Activated CD4-positive, CD25-positive, alpha-beta regulatory T cell treated with anti-CD3 and anti-CD28 coated beads, Interleukin-2, amount 50 U/mL, for 24 hours (primary cell): ENCODE data around the gene ZC3H18.

Experiments used
- ATAC-seq, 2 donors: fragments of 150-1000 bp; cut with Tn5 transposase; one replicate each; pipeline ENCODE4 v1.10.0; 2021; ENCODE audit warnings: mild to moderate bottlenecking in 1 of 2, moderate library complexity in 1 of 2

Gene ZC3H18

GRCh38 chr16:88569985-88570690, at the start of gene ZC3H18:
TSS of gene ZC3H18 (plus strand) at chr16:88570403. CDS start at chr16:88577124, 6,721 bp downstream.
- ATAC-seq: peak; percentile 71 to 77

DNA sequence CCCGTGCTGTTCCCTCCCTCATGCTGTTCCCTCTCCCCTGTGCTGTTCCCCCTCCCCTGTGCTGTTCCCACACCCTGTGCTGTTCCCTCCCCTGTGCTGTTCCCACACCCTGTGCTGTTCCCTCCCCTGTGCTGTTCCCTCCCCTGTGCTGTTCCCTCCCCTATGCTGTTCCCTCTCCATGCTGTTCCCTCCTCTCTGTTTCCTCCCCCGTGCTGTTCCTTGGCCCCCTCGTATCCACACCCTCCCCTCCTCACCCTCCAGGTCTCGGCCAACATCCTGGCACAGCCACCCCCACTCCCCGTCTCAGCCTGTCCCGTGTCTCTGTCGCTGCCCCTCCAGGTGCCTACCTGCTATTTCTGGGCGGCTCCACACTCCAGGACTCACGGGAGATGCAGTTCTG, 48.5 kb upstream of the ZC3H18 start:
- no peak for ATAC-seq

DNA sequence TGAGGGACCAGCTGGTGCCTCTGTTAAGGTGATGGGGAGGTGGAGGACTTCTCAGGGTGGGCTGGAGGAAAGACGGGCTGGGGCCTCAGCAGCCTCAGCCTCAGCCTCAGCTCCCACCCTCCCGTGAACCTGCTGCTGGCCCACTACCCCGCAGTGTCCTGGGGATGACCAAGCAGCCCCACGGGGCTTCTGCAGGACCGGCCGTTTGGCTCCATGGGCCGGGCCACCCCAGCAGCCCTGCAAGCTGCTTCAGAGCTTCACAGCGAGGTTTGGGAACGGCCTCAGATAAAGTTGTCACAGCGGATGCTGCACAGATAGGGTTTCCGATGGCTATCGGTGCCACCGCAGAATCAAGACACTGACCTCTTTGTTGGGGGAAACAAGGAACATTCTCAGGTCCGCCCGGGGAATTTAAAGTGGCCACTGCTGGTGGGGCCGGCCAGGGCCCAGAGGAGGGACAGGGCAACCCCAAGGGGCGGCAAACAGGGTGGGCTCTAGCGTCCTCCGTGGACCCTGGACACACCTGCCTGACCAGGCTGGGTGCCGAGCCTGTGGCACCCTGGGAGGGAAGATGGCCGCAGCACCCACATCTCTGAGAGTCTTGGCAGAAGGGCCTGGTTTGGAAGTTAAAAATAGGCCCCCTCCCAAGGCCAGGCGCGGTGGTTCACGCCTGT, 47.8 kb upstream of the ZC3H18 start:
- ATAC-seq: no peak

DNA sequence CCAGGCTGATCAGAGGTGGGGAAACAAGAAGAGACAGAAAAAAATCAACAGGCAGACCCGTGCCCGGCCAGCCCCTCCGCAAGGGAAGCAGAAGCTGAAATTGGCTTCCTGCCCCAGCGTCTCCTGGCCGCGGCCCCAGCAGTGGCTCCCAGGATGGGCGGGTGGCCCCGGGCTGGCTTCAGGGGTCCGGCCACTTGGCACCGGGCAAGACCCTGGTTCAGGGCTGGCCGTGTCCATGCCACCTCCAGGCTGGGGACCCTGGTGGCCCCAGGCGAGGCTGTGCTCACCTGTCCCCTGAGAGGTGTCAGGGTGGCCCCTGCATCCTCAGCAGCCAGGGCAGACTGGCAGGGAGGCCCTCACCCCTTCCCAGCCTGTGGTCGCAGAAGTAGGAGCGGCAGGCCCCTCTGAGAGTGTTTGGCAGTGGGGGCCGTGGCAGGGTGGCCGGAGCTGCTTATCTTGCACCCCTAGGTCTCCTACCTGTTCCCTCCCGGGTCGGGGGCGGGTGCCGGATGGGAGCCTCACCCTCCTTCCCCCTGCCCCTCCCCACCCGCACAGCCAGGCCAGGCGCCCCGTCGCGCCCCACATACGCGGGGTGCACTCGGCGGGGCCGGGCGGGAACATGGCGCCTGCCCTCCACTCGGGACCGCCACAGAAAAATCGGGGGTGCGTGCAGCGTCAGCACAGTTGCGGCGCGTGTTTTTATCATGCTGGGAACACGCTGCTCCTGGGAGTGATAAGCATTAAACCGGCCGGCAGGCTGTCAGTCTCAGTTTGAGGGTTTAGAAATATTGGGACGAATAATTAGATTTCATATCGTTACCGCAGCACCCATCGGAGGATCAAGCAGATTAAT, 46.7 kb upstream of the ZC3H18 start:
- no peak for ATAC-seq

GRCh38 chr16:88524274-88524972, 45.8 kb upstream of the ZC3H18 start:
- no peak for ATAC-seq

DNA sequence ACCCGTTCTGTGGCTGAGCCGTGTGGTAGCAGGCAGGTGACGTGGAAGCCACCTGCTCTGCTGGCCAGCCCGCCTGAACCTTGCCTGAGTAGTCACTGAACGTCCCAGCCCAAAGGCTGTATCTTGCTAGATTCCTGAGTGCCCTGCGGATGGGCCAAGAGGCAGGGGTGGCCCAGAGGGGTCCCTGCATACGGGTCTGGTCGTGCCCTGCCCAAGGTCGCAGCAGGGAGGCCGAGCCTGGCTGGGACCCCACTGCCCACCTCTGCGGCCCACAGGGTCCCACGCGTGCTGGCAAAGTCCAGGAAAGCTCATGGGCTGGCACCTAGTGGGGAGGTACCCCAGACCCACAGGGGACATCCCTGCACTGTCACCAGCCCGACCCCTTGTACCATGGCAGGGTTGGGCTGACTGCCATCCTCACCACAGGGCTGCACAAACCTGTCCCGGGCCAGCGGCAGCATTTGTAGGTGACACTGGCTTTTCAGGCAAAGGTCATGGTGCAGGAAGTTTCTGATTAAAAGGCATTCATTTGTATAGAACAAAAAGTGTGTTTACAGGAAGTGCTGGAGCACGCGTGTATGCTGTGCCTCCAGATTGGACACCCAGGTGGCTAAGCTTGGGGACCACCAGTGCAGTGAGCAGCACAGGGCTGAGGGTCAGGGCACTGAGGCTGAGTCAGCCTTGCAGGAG, 45.1 kb upstream of the ZC3H18 start:
- ATAC-seq: no peak

- no peak for ATAC-seq
These were observed 44.6 kb upstream of the ZC3H18 start for GRCh38 chr16:88525663-88525990.

DNA sequence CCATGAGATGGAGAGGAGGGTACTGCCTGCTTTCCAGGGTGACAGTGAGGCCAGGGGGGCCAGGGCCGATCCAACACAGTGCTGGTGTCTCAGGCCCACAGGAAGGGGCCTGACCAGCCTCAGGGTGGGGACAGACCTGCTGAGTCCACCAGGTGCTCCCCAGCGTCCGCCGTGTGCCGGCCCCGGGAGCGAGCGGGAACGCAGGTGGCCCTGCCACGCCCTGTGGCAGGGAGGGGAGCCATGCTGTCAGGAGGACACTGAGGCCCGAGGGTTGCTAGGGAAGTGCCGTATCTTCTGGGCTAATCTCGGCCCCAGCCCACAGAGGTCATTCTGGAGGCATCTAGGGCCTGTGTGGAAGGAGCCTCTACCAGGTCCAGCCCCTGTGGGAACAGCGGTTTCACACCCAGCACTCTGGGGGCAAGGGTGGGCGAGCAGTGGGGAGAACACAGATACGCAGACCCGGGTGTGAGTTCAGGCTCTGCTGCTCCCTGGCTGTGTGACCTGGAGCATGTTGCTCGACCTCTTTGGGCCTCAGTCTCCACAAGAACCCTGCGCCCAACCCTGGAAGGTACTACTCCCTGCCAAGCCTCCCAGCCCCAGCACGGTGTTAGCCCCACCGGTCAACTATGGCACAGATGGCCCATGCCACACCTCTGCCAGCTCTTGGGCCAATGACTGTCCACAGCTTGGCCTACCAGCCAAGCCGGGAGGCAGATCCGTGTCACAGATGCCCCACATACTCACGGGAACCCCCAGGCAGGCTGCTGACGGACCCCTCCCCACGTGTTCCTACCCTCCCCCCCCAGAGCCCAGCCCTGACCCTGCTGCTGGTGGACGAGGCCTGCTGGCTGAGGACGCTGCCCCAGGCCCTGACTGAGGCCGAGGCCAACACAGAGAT, 43.9 kb upstream of the ZC3H18 start:
- no peak for ATAC-seq

DNA sequence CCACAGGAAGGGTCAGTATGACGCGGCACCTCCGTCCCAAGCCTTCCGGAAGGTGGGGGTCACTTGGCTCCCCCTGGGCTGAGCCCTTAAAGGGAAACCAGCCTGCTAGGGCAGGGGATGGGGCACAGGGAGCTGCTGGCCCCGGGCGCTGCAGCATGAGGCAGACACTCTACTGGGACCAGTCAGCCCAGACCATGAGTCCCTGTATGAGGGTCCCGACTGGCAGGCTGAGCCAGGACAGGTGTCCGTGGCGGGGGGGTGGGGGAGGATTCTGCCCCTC, 43.4 kb upstream of the ZC3H18 start:
- ATAC-seq: no peak

DNA sequence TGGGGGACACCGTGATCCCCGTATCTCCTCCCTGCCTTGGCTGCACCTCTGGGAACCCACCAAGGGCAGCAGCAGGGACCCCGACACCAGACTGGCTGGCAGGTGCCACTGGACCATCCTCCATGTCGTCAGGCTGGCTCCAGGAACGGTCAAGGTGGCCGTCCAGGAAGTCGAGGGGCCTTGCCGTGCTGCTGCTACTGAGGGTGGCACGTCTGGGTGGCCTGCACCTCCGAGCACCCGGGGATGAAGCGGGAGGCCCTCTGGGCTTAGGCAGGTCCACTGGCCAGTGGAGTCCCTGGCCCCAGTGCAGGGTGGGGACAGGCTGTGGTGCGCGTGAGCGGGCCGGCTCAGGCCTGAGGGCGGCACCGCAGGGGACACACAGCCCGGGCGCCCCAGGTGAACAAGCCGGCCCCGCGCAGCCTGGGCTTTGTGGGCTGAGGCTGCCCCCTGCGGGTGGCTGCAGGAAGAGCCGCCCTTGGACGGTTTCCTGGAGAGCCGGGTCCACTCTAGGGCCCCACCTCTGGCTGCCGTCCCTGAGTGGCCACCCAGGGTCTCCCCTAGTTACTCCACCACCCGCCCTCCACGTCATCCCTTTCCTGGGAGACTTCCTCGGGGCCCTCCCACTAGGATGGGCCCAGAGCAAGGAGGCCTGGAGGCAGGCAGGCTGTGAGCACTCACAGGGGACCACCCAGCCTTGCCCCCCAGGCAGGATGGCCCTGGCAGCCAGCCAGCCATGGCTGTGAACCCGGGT, 42.8 kb upstream of the ZC3H18 start:
- peak; percentile 72 to 74 for ATAC-seq

GRCh38 chr16:88527937-88528743, 42.1 kb upstream of the ZC3H18 start:
- ATAC-seq: no peak

DNA sequence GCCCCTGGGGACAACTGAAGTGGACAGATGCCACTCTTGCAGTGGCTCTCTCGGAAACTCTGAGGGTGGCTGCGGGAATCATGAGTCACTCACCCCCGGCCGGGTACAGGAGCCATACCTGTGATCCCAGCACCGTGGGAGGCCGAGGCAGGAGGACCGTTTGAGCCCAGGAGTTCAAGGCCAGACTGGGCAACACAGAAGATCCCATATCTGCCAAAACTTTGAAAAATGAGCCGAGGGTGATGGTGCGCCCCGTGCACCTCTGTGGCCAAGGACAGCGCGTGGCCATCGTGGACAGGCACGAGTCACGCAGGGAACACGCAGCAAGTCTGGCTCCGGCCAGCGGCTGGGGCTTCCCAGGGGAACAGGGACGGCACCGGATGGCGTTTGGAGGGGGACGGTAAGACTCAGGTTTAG, 41.3 kb upstream of the ZC3H18 start:
- ATAC-seq: no peak

DNA sequence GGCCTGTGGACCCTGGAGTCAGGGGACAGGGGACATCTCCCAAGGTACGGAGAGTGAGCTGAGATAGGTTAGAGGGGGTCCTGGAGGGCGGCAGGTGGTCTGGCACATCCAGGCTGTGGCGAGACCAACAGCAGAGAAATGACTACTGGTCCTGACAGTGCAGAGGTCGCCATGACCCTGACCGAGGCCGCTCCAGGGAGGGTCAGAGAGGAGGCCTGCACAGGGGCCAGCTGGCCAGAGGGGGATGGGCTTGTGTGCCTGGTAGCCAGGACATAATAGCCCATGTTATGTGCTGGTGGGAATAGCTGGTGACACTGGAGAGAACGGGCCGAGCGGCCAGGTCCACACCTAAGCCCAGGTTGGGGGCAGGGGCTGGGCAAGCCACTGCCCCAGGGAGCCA, 40.6 kb upstream of the ZC3H18 start:
- ATAC-seq: no peak

DNA sequence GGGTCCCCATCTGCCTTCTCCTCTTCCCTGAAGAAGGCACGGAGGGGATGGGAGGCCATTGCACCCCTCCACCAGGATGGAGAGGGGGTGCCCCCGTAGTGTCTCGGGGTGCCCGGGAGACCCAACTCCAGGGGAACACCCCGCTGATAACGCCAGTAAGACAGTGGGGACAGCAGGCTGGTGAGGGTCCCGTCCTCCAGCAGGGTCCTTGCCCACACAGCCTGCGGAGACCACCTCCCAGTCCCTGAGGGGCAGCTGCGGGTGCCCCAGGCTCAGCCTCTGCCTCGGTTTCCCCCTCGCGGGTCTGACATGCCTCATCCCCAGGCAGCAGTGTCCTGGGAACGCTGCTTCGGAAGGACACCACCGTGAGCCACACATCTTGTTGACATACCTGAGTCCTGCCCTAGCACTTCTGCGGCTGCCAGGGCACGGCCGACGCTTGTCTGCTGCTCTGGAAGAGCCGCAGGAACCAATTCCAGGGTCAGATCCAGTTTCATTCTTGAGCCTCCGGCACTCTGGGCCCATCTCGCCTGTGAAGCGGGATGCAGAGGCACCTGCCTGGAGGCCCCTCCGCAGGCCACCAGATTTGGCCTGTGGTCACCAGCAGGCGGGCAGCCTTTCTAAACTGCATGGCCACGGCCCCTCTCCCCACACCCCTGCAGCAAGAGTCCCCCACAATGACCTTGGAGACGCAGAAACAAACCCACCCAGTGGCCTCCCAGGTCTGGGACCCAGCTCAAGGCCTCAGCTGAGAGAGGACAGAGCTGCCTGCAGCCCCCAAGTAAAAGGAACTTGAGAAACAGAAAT, 39.9 kb upstream of the ZC3H18 start:
- ATAC-seq: no peak

GRCh38 chr16:88530858-88531203, 39.4 kb upstream of the ZC3H18 start:
- ATAC-seq: no peak

- no peak for ATAC-seq
These were observed 38.9 kb upstream of the ZC3H18 start for GRCh38 chr16:88531346-88531745.

GRCh38 chr16:88531931-88532433, 38.2 kb upstream of the ZC3H18 start:
- ATAC-seq: no peak

GRCh38 chr16:88532434-88533241, 37.6 kb upstream of the ZC3H18 start:
- ATAC-seq: no peak
